Measurements from ENCODE around the gene RBKS.

Gene RBKS

DNA sequence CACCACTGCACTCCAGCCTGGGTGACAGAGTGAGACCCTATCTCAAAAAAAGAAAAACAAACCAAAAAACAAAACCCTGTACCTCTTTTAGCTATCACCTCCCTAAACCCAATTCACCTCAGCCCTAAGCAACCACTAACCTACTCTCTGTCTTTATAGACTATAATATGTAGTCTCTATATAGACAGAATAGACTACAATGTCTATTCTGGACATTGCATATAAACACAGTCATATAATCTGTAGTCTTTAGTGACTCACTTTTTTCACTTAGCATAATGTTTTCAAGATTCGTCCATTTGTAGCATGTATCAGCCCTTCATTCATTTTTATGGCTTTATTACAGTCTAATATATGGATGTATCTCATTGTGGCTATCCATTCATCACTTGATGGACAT, 155.9 kb downstream of the RBKS start:
- H3K27me3 Mint-ChIP-seq: no peaks in the 10 kb centered on the region
- peaks cover 1% of the 10 kb centered on the region for H3K9me3 Mint-ChIP-seq
- no peak for DNase-seq
- CTCF ChIA-PET: interaction anchor here (3.2 to 3.6 kb wide), 2 partner anchors 11 kb away, joined by 12 to 18 read pairs; no protein-coding TSS in a partner anchor
- no peaks in the 10 kb centered on the region for H3K36me3 Mint-ChIP-seq
- H3K4me1 Mint-ChIP-seq: peaks cover 13% of the 10 kb centered on the region
- no peak overlapping the region for H3K4me3 Mint-ChIP-seq
- H3K27ac Mint-ChIP-seq: no peak overlapping the region

All from activated naive CD4-positive, alpha-beta T cell treated with anti-CD3 and anti-CD28 coated beads, Interleukin-2, amount 10 ng/mL, durations not matched to agents 7 days and 5 days (primary cell).